Measurements from ENCODE around the gene TANC2.
A peak's percentile ranks its signal among the peaks of the same experiment; 100 is the strongest.
"Not testable (repeated sequence)": the region's sequence is repeated elsewhere in the genome, so short reads cannot be mapped to it uniquely, and the experiment has no call there.

Gene TANC2

DNA sequence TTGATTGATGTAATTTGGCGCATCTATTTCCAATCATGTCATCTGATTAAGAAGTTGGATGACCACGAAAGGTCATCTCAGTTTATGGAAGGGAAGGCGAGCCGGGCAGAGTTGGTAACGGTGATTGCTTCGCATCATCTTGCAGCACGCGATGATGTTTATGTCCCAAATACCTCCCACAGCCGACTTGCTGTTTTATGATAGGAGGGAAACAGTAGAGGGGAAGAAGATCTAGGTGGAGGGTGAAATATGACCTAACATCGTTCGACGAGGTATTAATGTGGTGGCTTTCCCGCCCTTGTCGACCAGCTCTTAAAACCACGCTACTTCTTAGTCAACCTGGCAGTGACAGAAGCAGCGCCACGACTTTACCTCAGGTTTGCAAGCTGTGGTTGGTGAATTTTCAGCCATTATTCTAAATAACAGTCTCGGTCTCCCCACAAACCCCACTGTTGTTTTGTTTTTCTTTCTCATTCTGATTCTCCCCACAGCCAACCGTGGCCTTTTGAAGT lies 805 bp upstream of the TANC2 start:
- H3K4me1 ChIP-seq (ENCODE audit: control insufficient read depth in 1 of 2, insufficient read depth in 2 of 2, low read length in 2 of 2): peaks cover 8% of the 10 kb centered on the region in 2 donors
- no peaks in the 10 kb centered on the region for H3K9me3 ChIP-seq (ENCODE audit: control insufficient read depth in 1 of 2, low read length in 2 of 2)
- peak overlapping the region; percentile 58 to 60 for H3K4me3 ChIP-seq (ENCODE audit: low read depth in 1 of 2, low read length in 2 of 2)
- H3K27ac ChIP-seq (ENCODE audit: low read length): peak overlapping the region; percentile 53
- H3K36me3 ChIP-seq (ENCODE audit: control insufficient read depth in 1 of 2, insufficient read depth in 2 of 2, low read length in 2 of 2): no peaks in the 10 kb centered on the region
- no peaks in the 10 kb centered on the region for H3K27me3 ChIP-seq (ENCODE audit: low read depth, low read length)

DNA sequence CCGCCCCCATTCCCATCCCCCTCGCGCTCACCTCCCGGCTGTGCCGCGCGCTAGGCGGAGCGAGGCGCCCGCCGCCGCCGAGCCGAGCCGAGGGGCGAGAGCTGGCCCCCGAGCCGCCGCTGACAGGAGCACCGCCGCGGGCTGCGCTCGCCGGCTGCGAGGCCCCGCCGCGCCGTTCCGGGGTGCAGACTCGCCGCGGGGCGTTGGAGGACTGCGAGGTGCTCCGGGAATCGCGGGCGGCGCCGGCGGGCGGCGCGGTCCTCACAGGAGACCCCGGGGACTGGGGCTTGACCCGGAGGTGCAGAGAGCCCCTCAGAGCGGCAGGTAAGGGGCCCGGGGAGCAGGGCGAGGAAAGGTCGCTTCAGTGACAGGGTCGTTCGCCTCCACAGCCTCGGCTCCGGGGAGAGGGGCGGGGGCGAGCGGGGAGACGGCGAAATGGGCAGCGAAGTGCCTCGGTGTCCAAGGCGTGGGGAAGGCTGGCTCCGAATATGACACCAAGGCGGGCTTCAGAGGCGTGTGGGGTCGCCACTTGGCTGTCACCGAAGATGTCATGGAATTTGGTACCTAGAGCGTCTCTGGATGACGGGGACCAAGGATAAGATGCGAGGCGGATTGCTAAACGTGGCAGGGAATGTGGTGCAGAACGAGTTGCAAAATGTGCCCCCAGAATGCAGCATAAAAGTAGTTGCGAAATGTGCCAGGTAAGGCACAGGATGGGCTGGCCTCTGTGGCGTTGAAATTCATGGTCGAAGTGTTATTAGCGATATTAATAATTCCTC lies 580 bp downstream of the TANC2 start:
- no peak overlapping the region for H3K27ac ChIP-seq (ENCODE audit: low read length)
- no peaks in the 10 kb centered on the region for H3K27me3 ChIP-seq (ENCODE audit: low read depth, low read length)
- peak overlapping the region; percentile 65 to 87 for H3K4me3 ChIP-seq (ENCODE audit: low read depth in 1 of 2, low read length in 2 of 2)
- no peaks in the 10 kb centered on the region for H3K36me3 ChIP-seq (ENCODE audit: control insufficient read depth in 1 of 2, insufficient read depth in 2 of 2, low read length in 2 of 2)
- H3K9me3 ChIP-seq (ENCODE audit: control insufficient read depth in 1 of 2, low read length in 2 of 2): no peaks in the 10 kb centered on the region
- peaks cover 8% of the 10 kb centered on the region in 2 donors for H3K4me1 ChIP-seq (ENCODE audit: control insufficient read depth in 1 of 2, insufficient read depth in 2 of 2, low read length in 2 of 2)

DNA sequence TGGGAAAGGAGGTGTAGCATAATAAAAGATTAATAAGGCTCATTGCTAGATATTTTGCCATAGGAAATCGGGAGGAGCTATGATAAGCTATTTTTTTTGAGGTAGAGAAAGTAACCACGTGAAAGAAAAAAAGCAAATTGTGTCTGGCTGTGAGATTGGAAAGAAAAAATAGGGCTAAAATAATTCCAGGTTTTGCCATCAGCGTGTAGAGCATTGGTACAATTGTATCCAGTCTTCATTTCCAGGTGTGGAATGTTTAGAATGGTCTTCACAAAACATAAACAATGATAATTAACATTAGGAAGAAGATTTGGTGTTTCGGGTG lies 1.1 kb downstream of the TANC2 start:
- Histone ChIP-seq H3K27me3 (ENCODE audit: low read depth, low read length) (no peaks in the 10 kb centered on the region), H3K4me3 (ENCODE audit: low read depth in 1 of 2, low read length in 2 of 2) (peak overlapping the region; percentile 65 to 87), H3K27ac (ENCODE audit: low read length) (no peak overlapping the region), H3K36me3 (ENCODE audit: control insufficient read depth in 1 of 2, insufficient read depth in 2 of 2, low read length in 2 of 2) (no peaks in the 10 kb centered on the region), H3K9me3 (ENCODE audit: control insufficient read depth in 1 of 2, low read length in 2 of 2) (no peaks in the 10 kb centered on the region), H3K4me1 (ENCODE audit: control insufficient read depth in 1 of 2, insufficient read depth in 2 of 2, low read length in 2 of 2) (peaks cover 8% of the 10 kb centered on the region in 2 donors)

GRCh38 chr17:62968445-62968923 lies 2.4 kb downstream of the TANC2 start:
- peaks cover 8% of the 10 kb centered on the region in 2 donors for H3K4me1 ChIP-seq (ENCODE audit: control insufficient read depth in 1 of 2, insufficient read depth in 2 of 2, low read length in 2 of 2)
- no peaks in the 10 kb centered on the region for H3K9me3 ChIP-seq (ENCODE audit: control insufficient read depth in 1 of 2, low read length in 2 of 2)
- H3K27ac ChIP-seq (ENCODE audit: low read length): no peak overlapping the region
- H3K27me3 ChIP-seq (ENCODE audit: low read depth, low read length): no peaks in the 10 kb centered on the region
- no peaks in the 10 kb centered on the region for H3K36me3 ChIP-seq (ENCODE audit: control insufficient read depth in 1 of 2, insufficient read depth in 2 of 2, low read length in 2 of 2)
- H3K4me3 ChIP-seq (ENCODE audit: low read depth in 1 of 2, low read length in 2 of 2): peak overlapping the region in 1 of 2 donors; percentile 3

DNA sequence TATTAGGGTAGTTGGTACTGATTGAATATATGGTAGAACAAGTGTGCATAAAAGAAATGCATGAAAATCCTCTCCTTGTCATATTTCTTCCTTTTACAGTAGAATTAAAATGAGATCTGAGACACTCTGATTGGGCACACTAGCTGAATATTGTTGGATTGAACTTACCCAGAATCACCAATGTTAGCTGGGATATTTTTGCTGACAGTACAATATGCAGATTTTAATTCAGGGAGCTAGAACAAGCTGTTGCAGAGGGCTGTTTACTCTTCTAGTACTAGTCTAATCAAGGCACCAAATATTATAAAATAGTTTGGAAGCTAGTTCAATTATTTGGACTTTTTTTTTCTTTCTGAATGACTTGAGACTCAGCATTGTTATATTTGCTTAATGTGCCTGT lies 4.6 kb downstream of the TANC2 start:
- no peak overlapping the region for H3K4me3 ChIP-seq (ENCODE audit: low read depth in 1 of 2, low read length in 2 of 2)
- no peaks in the 10 kb centered on the region for H3K36me3 ChIP-seq (ENCODE audit: control insufficient read depth in 1 of 2, insufficient read depth in 2 of 2, low read length in 2 of 2)
- H3K9me3 ChIP-seq (ENCODE audit: control insufficient read depth in 1 of 2, low read length in 2 of 2): no peaks in the 10 kb centered on the region
- no peak overlapping the region for H3K27ac ChIP-seq (ENCODE audit: low read length)
- no peaks in the 10 kb centered on the region for H3K27me3 ChIP-seq (ENCODE audit: low read depth, low read length)
- peaks cover 8% of the 10 kb centered on the region in 2 donors for H3K4me1 ChIP-seq (ENCODE audit: control insufficient read depth in 1 of 2, insufficient read depth in 2 of 2, low read length in 2 of 2)

DNA sequence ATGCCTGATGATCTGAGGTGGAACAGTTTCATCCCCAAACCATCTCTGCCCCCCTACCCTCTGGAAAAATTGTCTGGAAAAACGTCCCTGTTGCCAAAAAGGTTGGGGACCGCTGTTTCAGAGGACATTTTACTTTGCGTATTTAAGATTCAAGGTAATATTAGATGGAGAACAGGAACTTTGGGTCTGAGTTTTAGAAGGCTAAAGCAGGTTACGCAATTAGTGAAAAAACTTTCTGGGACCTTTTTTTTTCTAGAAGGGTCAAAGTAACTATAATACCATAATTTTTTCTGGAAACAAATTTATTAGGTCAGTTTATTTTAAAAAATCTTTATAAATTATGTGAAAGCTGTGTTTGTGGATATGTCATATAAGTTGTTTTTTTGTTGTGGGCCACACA lies 5.8 kb downstream of the TANC2 start:
- Histone ChIP-seq H3K9me3 (ENCODE audit: control insufficient read depth in 1 of 2, low read length in 2 of 2) (peaks cover 0 to under 1% of the 10 kb centered on the region in 2 donors), H3K27ac (ENCODE audit: low read length) (no peak overlapping the region), H3K36me3 (ENCODE audit: control insufficient read depth in 1 of 2, insufficient read depth in 2 of 2, low read length in 2 of 2) (no peaks in the 10 kb centered on the region), H3K4me1 (ENCODE audit: control insufficient read depth in 1 of 2, insufficient read depth in 2 of 2, low read length in 2 of 2) (peaks cover 8% of the 10 kb centered on the region in 2 donors), H3K4me3 (ENCODE audit: low read depth in 1 of 2, low read length in 2 of 2) (no peak overlapping the region), H3K27me3 (ENCODE audit: low read depth, low read length) (no peaks in the 10 kb centered on the region)

GRCh38 chr17:62974788-62975187 lies 8.8 kb downstream of the TANC2 start:
- Histone ChIP-seq H3K9me3 (ENCODE audit: control insufficient read depth in 1 of 2, low read length in 2 of 2) (peaks cover 0 to 4% of the 10 kb centered on the region in 2 donors), H3K4me1 (ENCODE audit: control insufficient read depth in 1 of 2, insufficient read depth in 2 of 2, low read length in 2 of 2) (no peaks in the 10 kb centered on the region), H3K4me3 (ENCODE audit: low read depth in 1 of 2, low read length in 2 of 2) (no peak overlapping the region), H3K36me3 (ENCODE audit: control insufficient read depth in 1 of 2, insufficient read depth in 2 of 2, low read length in 2 of 2) (no peaks in the 10 kb centered on the region), H3K27me3 (ENCODE audit: low read depth, low read length) (no peaks in the 10 kb centered on the region), H3K27ac (ENCODE audit: low read length) (no peak overlapping the region)

- H3K9me3 ChIP-seq (ENCODE audit: control insufficient read depth in 1 of 2, low read length in 2 of 2): peaks cover 0 to 4% of the 10 kb centered on the region in 2 donors
- no peak overlapping the region for H3K27ac ChIP-seq (ENCODE audit: low read length)
- H3K4me3 ChIP-seq (ENCODE audit: low read depth in 1 of 2, low read length in 2 of 2): no peak overlapping the region
- H3K27me3 ChIP-seq (ENCODE audit: low read depth, low read length): no peaks in the 10 kb centered on the region
- no peaks in the 10 kb centered on the region for H3K4me1 ChIP-seq (ENCODE audit: control insufficient read depth in 1 of 2, insufficient read depth in 2 of 2, low read length in 2 of 2)
- no peaks in the 10 kb centered on the region for H3K36me3 ChIP-seq (ENCODE audit: control insufficient read depth in 1 of 2, insufficient read depth in 2 of 2, low read length in 2 of 2)
Observed at GRCh38 chr17:62975206-62975605, 9.2 kb downstream of the TANC2 start.

- not testable (repeated sequence) for H3K36me3 ChIP-seq (ENCODE audit: control insufficient read depth in 1 of 2, insufficient read depth in 2 of 2, low read length in 2 of 2); H3K27ac ChIP-seq (ENCODE audit: low read length); H3K9me3 ChIP-seq (ENCODE audit: control insufficient read depth in 1 of 2, low read length in 2 of 2); H3K4me1 ChIP-seq (ENCODE audit: control insufficient read depth in 1 of 2, insufficient read depth in 2 of 2, low read length in 2 of 2); H3K27me3 ChIP-seq (ENCODE audit: low read depth, low read length); H3K4me3 ChIP-seq (ENCODE audit: low read depth in 1 of 2, low read length in 2 of 2)
Observed at GRCh38 chr17:62976643-62977231, 10.7 kb downstream of the TANC2 start.

- peaks cover 0 to 4% of the 10 kb centered on the region in 2 donors for H3K36me3 ChIP-seq (ENCODE audit: control insufficient read depth in 1 of 2, insufficient read depth in 2 of 2, low read length in 2 of 2)
- peaks cover 0 to 19% of the 10 kb centered on the region in 2 donors for H3K9me3 ChIP-seq (ENCODE audit: control insufficient read depth in 1 of 2, low read length in 2 of 2)
- no peaks in the 10 kb centered on the region for H3K27me3 ChIP-seq (ENCODE audit: low read depth, low read length)
- no peak overlapping the region for H3K27ac ChIP-seq (ENCODE audit: low read length)
- H3K4me3 ChIP-seq (ENCODE audit: low read depth in 1 of 2, low read length in 2 of 2): no peak overlapping the region
- H3K4me1 ChIP-seq (ENCODE audit: control insufficient read depth in 1 of 2, insufficient read depth in 2 of 2, low read length in 2 of 2): no peaks in the 10 kb centered on the region
Observed at GRCh38 chr17:62980842-62981241, 14.8 kb downstream of the TANC2 start.

- Histone ChIP-seq H3K27ac (ENCODE audit: low read length) (no peak overlapping the region), H3K4me1 (ENCODE audit: control insufficient read depth in 1 of 2, insufficient read depth in 2 of 2, low read length in 2 of 2) (no peaks in the 10 kb centered on the region), H3K27me3 (ENCODE audit: low read depth, low read length) (no peaks in the 10 kb centered on the region), H3K9me3 (ENCODE audit: control insufficient read depth in 1 of 2, low read length in 2 of 2) (peaks cover 0 to 17% of the 10 kb centered on the region in 2 donors), H3K36me3 (ENCODE audit: control insufficient read depth in 1 of 2, insufficient read depth in 2 of 2, low read length in 2 of 2) (peaks cover 0 to 4% of the 10 kb centered on the region in 2 donors), H3K4me3 (ENCODE audit: low read depth in 1 of 2, low read length in 2 of 2) (no peak overlapping the region)
Observed at GRCh38 chr17:62981933-62982332, 15.9 kb downstream of the TANC2 start.
